Stimulated activated CD4-positive, alpha-beta T cell treated with anti-CD3 and anti-CD28 coated beads, TNF-alpha, amount 100 ng/mL, for 1 hour (primary cell): ENCODE results near the gene FLRT1.

Source experiments
- DNase-seq, 3 donors: peaks; one replicate each; pipeline ENCODE4 v3.0.0-alpha.2; 2020; ENCODE audit warnings: low read depth in 3 of 3, low spot score in 1 of 3

FLRT1 gene

DNA sequence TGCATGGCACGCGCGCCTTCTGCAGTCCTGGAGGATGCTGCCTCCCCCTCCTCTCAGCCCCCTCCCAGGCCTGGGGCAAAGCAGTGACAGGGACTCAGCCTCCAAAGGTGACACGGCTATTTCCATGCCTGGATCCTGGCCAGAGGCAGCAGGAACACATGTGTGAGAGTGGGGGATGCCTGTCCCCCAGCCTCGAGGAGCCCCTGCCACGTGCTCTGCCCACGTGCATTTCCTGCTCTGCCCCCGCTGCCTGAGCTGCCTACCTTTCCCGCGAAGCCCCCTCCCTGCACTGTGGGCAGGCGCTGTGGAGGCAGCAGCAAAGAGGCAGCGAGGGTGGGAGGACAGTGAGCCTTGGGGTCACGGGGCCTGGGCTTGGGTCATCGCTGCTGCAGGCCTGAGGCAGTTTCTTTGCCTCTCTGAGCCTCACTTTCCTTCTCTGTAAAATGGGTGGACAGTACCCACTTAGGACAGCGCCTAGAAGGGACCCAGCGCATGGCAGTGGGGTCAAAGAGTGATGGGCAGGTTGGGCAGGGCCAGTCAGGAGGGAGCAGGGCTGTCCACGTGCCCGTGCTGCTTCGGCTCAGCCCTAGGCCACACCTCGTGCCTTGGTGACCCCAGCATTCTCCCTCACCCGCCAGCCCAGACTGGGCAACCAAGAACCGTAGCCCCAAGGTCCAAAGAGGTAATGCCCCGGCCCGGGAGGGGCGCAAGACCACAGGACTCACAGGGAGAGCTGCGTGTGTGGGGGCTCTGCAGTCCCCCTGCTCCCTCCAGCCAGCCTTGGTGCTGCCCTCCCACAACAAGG is 48.6 kb downstream of the FLRT1 start:
- no peak for DNase-seq

DNA sequence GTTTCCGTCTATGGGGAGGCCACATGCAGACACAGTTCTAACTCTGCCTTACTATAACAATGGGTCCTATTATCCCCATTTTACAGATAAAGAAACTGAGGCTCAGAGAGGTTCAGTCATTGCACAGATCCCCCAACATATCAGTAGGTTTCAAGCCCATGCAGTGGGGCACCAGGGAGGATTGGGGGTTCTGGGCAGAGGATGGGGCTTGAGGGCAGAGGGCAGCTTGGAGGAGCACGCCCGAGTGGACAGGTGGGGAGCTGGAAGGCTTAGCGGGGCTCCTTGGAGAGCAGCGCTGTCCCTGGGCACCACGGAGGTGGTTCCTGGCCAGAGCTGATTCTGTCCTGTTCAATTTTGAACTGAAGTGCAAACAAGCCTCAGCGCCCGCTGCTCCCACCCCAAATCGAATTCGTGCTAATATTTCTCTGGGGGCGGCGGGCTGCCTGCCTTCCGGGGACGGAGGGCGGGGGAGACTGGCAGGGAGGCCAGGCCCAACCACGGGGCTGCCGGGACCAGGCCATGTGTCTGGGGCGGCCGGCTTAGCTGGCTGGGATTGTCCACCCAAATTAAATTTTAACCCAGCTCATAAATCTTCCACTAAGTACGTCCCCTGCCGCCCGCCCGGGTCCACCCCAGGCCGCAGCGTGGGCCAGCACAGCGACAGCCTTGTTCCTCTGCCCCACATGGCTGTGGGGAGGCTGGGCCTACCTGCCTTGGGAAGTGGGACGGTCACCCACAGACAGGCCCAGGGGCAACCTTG is 49.4 kb downstream of the FLRT1 start:
- DNase-seq = no peak
